OCI-LY1 (cell line): ENCODE data around the gene STAMBP.

Source experiments
- EZH2 ChIP-seq: fragments of 200-600 bp; sonication (generic), shearing (Covaris generic); IDR thresholded peaks from 2 replicates; pipeline ENCODE4 v1.8.0; 2017; ENCODE audit warnings: borderline replicate concordance, mixed run types, mild to moderate bottlenecking, antibody characterized with exemption, low read length, moderate library complexity, mixed read lengths
- TF ChIP-seq, protein P1 (sequence below): fragments of 200-600 bp; sonication (generic), shearing (Covaris generic); IDR thresholded peaks from 2 replicates; pipeline ENCODE4 v1.5.1; 2017; ENCODE audit warnings: mild to moderate bottlenecking, antibody characterized with exemption, low read length, moderate library complexity, mixed read lengths

DNA sequence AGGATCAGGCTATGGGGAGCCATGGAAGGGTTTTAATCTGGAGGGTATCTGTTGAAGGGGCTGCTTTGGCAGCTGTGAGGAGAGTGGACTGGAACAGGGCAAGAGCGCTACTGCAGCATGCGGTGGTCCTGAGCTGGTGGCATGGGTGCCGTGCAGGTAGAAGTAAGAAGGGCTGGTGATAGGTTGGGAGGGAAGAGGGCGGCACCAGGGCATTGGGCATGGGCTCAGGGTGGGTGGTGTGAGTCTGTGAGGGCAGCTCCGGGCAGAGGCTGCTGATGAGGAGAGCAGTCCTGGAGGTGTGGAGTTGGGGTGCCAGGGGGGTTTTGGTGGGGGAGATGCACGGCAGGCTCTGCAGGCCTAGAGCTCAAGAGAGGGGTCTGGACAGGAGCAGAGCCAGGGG, 66.1 kb downstream of the STAMBP start:
- TF ChIP-seq EZH2: no peak
- TF ChIP-seq, protein P1, sequence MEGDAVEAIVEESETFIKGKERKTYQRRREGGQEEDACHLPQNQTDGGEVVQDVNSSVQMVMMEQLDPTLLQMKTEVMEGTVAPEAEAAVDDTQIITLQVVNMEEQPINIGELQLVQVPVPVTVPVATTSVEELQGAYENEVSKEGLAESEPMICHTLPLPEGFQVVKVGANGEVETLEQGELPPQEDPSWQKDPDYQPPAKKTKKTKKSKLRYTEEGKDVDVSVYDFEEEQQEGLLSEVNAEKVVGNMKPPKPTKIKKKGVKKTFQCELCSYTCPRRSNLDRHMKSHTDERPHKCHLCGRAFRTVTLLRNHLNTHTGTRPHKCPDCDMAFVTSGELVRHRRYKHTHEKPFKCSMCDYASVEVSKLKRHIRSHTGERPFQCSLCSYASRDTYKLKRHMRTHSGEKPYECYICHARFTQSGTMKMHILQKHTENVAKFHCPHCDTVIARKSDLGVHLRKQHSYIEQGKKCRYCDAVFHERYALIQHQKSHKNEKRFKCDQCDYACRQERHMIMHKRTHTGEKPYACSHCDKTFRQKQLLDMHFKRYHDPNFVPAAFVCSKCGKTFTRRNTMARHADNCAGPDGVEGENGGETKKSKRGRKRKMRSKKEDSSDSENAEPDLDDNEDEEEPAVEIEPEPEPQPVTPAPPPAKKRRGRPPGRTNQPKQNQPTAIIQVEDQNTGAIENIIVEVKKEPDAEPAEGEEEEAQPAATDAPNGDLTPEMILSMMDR: no peak
